Measurements from ENCODE around the gene DNM3.

- TF ChIP-seq CTCF (IDR thresholded peaks at IDR 0.05) (no peak), POLR2A (IDR thresholded peaks at IDR 0.05) (no peak)
Observed at GRCh38 chr1:171802207-171802606, 39.1 kb upstream of the DNM3 start.

Data from adrenal gland (tissue), 5 donors.